K562 (cell line): ENCODE results near the gene TMEM184A. TPM values are rescaled to one million over a fixed set of nuclear protein-coding genes. Genes with fewer than 3 reads are reported as not detected.

Source experiments
- ARID1B ChIP-seq: fragments of 450-650 bp; IDR thresholded peaks from 2 replicates; pipeline ENCODE4 v1.6.1; 2016; ENCODE audit warnings: antibody characterized with exemption, mild to moderate bottlenecking, inconsistent platforms
- C11orf30 ChIP-seq: fragments of 450-650 bp; IDR thresholded peaks from 2 replicates; pipeline ENCODE4 v1.6.1; 2016; ENCODE audit warnings: low read depth, mild to moderate bottlenecking
- CBFA2T3 ChIP-seq: fragments of 450-650 bp; IDR thresholded peaks from 2 replicates; pipeline ENCODE4 v1.6.1; 2017
- CC2D1A ChIP-seq: fragments of 450-650 bp; IDR thresholded peaks from 2 replicates; pipeline ENCODE4 v1.6.1; 2017; ENCODE audit warnings: mild to moderate bottlenecking
- CREM ChIP-seq: IDR thresholded peaks from 2 replicates; pipeline ENCODE4 v1.6.1; 2014; ENCODE audit warnings: antibody characterized with exemption, low read depth
- FIP1L1 ChIP-seq: fragments of 200-400 bp; formaldehyde crosslinking; IDR thresholded peaks from 2 replicates; pipeline ENCODE4 v1.6.1; 2018; ENCODE audit warnings: mild to moderate bottlenecking, low read depth, low read length; ENCODE audit not compliant: poor library complexity, severe bottlenecking
- JUND ChIP-seq, 2 experiments: IDR thresholded peaks; 2 replicates in 1 of 2; 3 replicates in 1 of 2; pipeline ENCODE4 v1.6.1; 2011; ENCODE audit warnings: borderline replicate concordance in 2 of 2, low read depth in 2 of 2, low read length in 2 of 2, improper control_type of control experiment in 1 of 2, missing biosample characterization in 1 of 2, missing genetic modification characterization in 1 of 2, missing genetic modification reagents in 1 of 2
- KAT7 ChIP-seq: sonication (generic); formaldehyde crosslinking; IDR thresholded peaks from 2 replicates; pipeline ENCODE4 v1.8.0; 2022; ENCODE audit warnings: missing genetic modification reagents, mild to moderate bottlenecking, borderline replicate concordance
- KLF13 ChIP-seq: fragments of 450-650 bp; IDR thresholded peaks from 2 replicates; pipeline ENCODE4 v1.6.1; 2016; ENCODE audit warnings: missing genetic modification characterization, low read depth, mild to moderate bottlenecking, missing compliant biosample characterization, moderate library complexity, borderline replicate concordance
- MCM5 ChIP-seq: fragments of 450-650 bp; IDR thresholded peaks from 2 replicates; pipeline ENCODE4 v1.6.1; 2016; ENCODE audit warnings: low read depth
- MED1 ChIP-seq: sonication (generic); formaldehyde crosslinking; IDR thresholded peaks from 2 replicates; pipeline ENCODE4 v1.8.1; 2023; ENCODE audit warnings: missing genetic modification reagents, borderline replicate concordance
- MIER1 ChIP-seq: fragments of 450-650 bp; IDR thresholded peaks from 2 replicates; pipeline ENCODE4 v1.6.1; 2016; ENCODE audit warnings: antibody characterized with exemption, mild to moderate bottlenecking, low read depth
- MYC ChIP-seq, 2 experiments: fragments of 250-450 bp in 1 of 2; sonication (Bioruptor Pico) in 1 of 2; IDR thresholded peaks; 2 replicates each; pipeline versions ENCODE4 v1.5.1 to v1.6.1; 2012 to 2021; ENCODE audit warnings: low read depth in 2 of 2, borderline replicate concordance in 1 of 2, improper control_type of control experiment in 1 of 2, low read length in 1 of 2, mild to moderate bottlenecking in 1 of 2, moderate library complexity in 1 of 2
- POLR2B ChIP-seq: fragments of 450-650 bp; IDR thresholded peaks from 2 replicates; pipeline ENCODE4 v1.6.1; 2018; ENCODE audit warnings: low read depth; ENCODE audit not compliant: partially characterized antibody
- ZEB2 ChIP-seq: fragments of 450-650 bp; IDR thresholded peaks from 2 replicates; pipeline ENCODE4 v1.6.1; 2016
- ZFX ChIP-seq: sonication (generic); formaldehyde crosslinking; IDR thresholded peaks from 2 replicates; pipeline ENCODE4 v1.8.0; 2022; ENCODE audit warnings: mild to moderate bottlenecking, missing genetic modification reagents, moderate library complexity
- ZNF408 ChIP-seq: fragments of 250-450 bp; sonication (Bioruptor Pico); IDR thresholded peaks from 2 replicates; pipeline ENCODE4 v1.4.0; 2020; ENCODE audit warnings: low read depth, mild to moderate bottlenecking, moderate library complexity
- ZNF561 ChIP-seq: fragments of 450-650 bp; formaldehyde crosslinking; conservative IDR thresholded peaks from 2 replicates; pipeline ENCODE4 v1.4.0; 2020; ENCODE audit warnings: mild to moderate bottlenecking, moderate library complexity
- polyA plus RNA-seq, 8 experiments: library from polyadenylated mRNA; depleted of rRNA in 4 of 8; stranded (reverse) in 5 of 8; unstranded in 3 of 8; fragments of >200 nt; fragmentation: Nextera tagmentation in 2 of 8; fragmentation: Illumina TruSeq in 1 of 8; extraction: Ambion mirVana in 2 of 8; extraction: Trizol in 1 of 8; gene quantifications; 2 replicates each; pipeline versions ENCODE4 v1.2.1 to v1.2.3, GENCODE V29; 2011 to 2014; ENCODE audit warnings: inconsistent platforms in 1 of 8, missing spikeins in 1 of 8
- total RNA-seq, 7 experiments: library from RNA; depleted of rRNA in 6 of 7; stranded (reverse); fragments of >200 nt in 6 of 7; fragmentation: Illumina TruSeq in 2 of 7; extraction: Trizol in 2 of 7; gene quantifications; 2 replicates each; pipeline versions ENCODE4 v1.2.1 to v1.2.3, GENCODE V29; 2011 to 2021; ENCODE audit warnings: low replicate concordance in 1 of 7
- TF ChIP-seq, protein P1 (sequence below), 3 experiments: fragments of 200-800 bp in 1 of 3; sonication (Bioruptor generic) in 1 of 3; sonication (generic) in 1 of 3; formaldehyde crosslinking in 1 of 3; IDR thresholded peaks; 2 replicates each; pipeline versions ENCODE4 v1.6.1 to v1.8.0; 2016 to 2022; ENCODE audit warnings: mild to moderate bottlenecking in 2 of 3, missing compliant biosample characterization in 2 of 3, missing genetic modification characterization in 2 of 3, missing genetic modification reagents in 1 of 3
- TF ChIP-seq, protein P2 (sequence below): sonication (generic); IDR thresholded peaks from 2 replicates; pipeline ENCODE4 v1.6.1; 2016
- TF ChIP-seq, protein P3 (sequence below): fragments of 450-650 bp; IDR thresholded peaks from 2 replicates; pipeline ENCODE4 v1.7.1; 2018; ENCODE audit warnings: mild to moderate bottlenecking, low read depth; ENCODE audit not compliant: partially characterized antibody

TMEM184A gene
- total and polyA plus RNA-seq, 9 of the 15 experiments (the other 6 are each of a cell fraction or from before 2014, with no cell fraction given) = 0.10 to 0.18 (median 0.11) TPM; not detected in 6

DNA sequence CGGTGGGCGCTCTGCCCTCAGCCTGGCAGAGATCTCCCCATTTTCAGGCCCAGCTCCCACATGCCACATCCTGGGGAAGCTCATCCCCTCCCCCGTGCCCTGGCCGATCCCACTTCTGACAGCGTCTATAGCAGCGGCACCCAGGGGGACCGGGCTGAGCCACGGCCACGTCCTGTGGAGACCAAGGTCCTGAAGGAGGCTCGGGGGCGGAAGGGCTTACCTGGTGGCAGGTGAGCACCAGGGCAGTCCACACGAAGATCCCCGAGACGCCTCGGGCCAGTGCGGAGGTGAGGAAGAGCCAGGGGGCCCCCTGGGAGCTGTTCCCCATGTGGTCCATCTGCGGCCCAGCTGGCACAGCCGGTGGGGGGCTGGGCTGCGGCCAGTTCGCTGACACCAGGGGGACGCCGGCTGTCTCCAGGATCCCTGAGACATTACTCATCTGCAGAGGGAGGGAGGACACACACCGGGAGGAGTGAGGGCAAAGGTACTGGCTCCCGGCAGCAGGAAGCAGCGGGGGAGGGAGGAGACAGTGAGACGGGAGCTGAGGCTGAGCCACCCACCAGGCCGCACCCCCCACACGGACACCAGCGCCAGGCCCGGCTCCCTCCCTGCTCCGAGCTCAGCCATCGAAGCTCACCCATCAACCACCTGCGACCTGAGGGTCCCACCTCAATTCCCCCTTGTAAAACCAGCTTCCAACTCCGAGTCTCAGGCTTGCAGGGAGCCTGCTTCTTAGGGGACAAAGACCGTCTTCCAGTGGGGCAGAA lies 776 bp downstream of the TMEM184A start (continued):
- TF ChIP-seq, protein P1, sequence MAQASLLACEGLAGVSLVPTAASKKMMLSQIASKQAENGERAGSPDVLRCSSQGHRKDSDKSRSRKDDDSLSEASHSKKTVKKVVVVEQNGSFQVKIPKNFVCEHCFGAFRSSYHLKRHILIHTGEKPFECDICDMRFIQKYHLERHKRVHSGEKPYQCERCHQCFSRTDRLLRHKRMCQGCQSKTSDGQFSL (CRISPR knock-in tag; IDR thresholded peaks at IDR 0.05) = peak; percentile 82
- TF ChIP-seq, protein P1 (tag; IDR thresholded peaks at IDR 0.05) = no peak
- no peak for TF ChIP-seq FIP1L1
- TF ChIP-seq CBFA2T3 = peak; percentile 38
- no peak for TF ChIP-seq C11orf30
- TF ChIP-seq KLF13 (tag) = no peak
- 0 out of 2 replicates have a peak, but pooled peaks have one; percentile 29 for TF ChIP-seq ARID1B
- no peak for TF ChIP-seq MYC (IDR thresholded peaks at IDR 0.05; ENCODE audit: low read depth, low read length)
- no peak for TF ChIP-seq MYC (CRISPR knock-in tag; IDR thresholded peaks at IDR 0.05; ENCODE audit: borderline replicate concordance, low read depth)
- TF ChIP-seq, protein P2, sequence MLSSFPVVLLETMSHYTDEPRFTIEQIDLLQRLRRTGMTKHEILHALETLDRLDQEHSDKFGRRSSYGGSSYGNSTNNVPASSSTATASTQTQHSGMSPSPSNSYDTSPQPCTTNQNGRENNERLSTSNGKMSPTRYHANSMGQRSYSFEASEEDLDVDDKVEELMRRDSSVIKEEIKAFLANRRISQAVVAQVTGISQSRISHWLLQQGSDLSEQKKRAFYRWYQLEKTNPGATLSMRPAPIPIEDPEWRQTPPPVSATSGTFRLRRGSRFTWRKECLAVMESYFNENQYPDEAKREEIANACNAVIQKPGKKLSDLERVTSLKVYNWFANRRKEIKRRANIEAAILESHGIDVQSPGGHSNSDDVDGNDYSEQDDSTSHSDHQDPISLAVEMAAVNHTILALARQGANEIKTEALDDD = no peak
- TF ChIP-seq CREM = 0 out of 2 replicates have a peak, but pooled peaks have one; percentile 20
- peak; percentile 46; the same call in 1 of the 2 replicates for TF ChIP-seq JUND (IDR thresholded peaks at IDR 0.05; ENCODE audit: borderline replicate concordance, low read depth, low read length)
- no peak; the same call in 2 of the 3 replicates for TF ChIP-seq JUND (tag; IDR thresholded peaks at IDR 0.05; ENCODE audit: borderline replicate concordance, low read depth, low read length)
- TF ChIP-seq POLR2B = no peak
- TF ChIP-seq MCM5 = no peak
- peak; percentile 63 for TF ChIP-seq ZFX (CRISPR knock-in tag)
- TF ChIP-seq CC2D1A = no peak
- TF ChIP-seq, protein P3, sequence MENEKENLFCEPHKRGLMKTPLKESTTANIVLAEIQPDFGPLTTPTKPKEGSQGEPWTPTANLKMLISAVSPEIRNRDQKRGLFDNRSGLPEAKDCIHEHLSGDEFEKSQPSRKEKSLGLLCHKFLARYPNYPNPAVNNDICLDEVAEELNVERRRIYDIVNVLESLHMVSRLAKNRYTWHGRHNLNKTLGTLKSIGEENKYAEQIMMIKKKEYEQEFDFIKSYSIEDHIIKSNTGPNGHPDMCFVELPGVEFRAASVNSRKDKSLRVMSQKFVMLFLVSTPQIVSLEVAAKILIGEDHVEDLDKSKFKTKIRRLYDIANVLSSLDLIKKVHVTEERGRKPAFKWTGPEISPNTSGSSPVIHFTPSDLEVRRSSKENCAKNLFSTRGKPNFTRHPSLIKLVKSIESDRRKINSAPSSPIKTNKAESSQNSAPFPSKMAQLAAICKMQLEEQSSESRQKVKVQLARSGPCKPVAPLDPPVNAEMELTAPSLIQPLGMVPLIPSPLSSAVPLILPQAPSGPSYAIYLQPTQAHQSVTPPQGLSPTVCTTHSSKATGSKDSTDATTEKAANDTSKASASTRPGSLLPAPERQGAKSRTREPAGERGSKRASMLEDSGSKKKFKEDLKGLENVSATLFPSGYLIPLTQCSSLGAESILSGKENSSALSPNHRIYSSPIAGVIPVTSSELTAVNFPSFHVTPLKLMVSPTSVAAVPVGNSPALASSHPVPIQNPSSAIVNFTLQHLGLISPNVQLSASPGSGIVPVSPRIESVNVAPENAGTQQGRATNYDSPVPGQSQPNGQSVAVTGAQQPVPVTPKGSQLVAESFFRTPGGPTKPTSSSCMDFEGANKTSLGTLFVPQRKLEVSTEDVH = no peak
- TF ChIP-seq ZNF408 (CRISPR knock-in tag) = no peak
- no peak for TF ChIP-seq ZNF561 (CRISPR knock-in tag)
- TF ChIP-seq MED1 (CRISPR knock-in tag) = no peak
- no peak for TF ChIP-seq MIER1
- peak; percentile 57; the same call in 1 of the 2 replicates for TF ChIP-seq ZEB2
- no peak for TF ChIP-seq KAT7
